DLD1 (cell line): ENCODE results near the gene LRRC27.
"Not testable (repeated sequence)": the region's sequence is repeated elsewhere in the genome, so short reads cannot be mapped to it uniquely, and the experiment has no call there.

Source experiments
- in situ Hi-C: cut with HindIII; loops from 2 replicates; pipeline ENCODE4 v1.10.0; 2017; ENCODE audit warnings: low sequenced_read_pairs

The LRRC27 gene

GRCh38 chr10:132372516-132373095, 40.6 kb downstream of the LRRC27 start:
- in situ Hi-C loops, result no loop called here

- in situ Hi-C loops, result no loop called here
Observed at GRCh38 chr10:132373241-132373955, 41.4 kb downstream of the LRRC27 start.

- in situ Hi-C loops, result no loop called here
Observed at GRCh38 chr10:132374176-132374575, 42.2 kb downstream of the LRRC27 start.

GRCh38 chr10:132374612-132375011, 42.6 kb downstream of the LRRC27 start:
- in situ Hi-C loops, result no loop called here

GRCh38 chr10:132375116-132375794, 43.3 kb downstream of the LRRC27 start:
- in situ Hi-C loops, result no loop called here

- in situ Hi-C loops, result no loop called here
Observed at GRCh38 chr10:132375795-132376297, 43.9 kb downstream of the LRRC27 start.

GRCh38 chr10:132376394-132376851, 44.4 kb downstream of the LRRC27 start:
- in situ Hi-C loops, result no loop called here

- in situ Hi-C loops, result no loop called here
Observed at GRCh38 chr10:132377326-132377725, 45.3 kb downstream of the LRRC27 start.

- in situ Hi-C loops, result not testable (repeated sequence)
Observed at GRCh38 chr10:132379026-132379425, 47.0 kb downstream of the LRRC27 start.

- in situ Hi-C loops, result not testable (repeated sequence)
Observed at GRCh38 chr10:132380986-132381385, 49.0 kb downstream of the LRRC27 start.

GRCh38 chr10:132381741-132382140, 49.7 kb downstream of the LRRC27 start:
- in situ Hi-C loops, result no loop called here

GRCh38 chr10:132382231-132382922, 50.4 kb downstream of the LRRC27 start:
- in situ Hi-C loops, result no loop called here

- in situ Hi-C loops, result no loop called here
Observed at GRCh38 chr10:132383101-132383500, 51.1 kb downstream of the LRRC27 start.

GRCh38 chr10:132383751-132384196, 51.8 kb downstream of the LRRC27 start:
- in situ Hi-C loops, result no loop called here

GRCh38 chr10:132384618-132385388, 52.8 kb downstream of the LRRC27 start:
- in situ Hi-C loops, result no loop called here

GRCh38 chr10:132385389-132385667, 53.3 kb downstream of the LRRC27 start:
- in situ Hi-C loops, result no loop called here

GRCh38 chr10:132385721-132386418, 53.9 kb downstream of the LRRC27 start:
- in situ Hi-C loops, result no loop called here

- in situ Hi-C loops, result no loop called here
Observed at GRCh38 chr10:132386419-132386831, 54.4 kb downstream of the LRRC27 start.

GRCh38 chr10:132386896-132387295, 54.9 kb downstream of the LRRC27 start:
- in situ Hi-C loops, result not testable (repeated sequence)

- in situ Hi-C loops, result no loop called here
Observed at GRCh38 chr10:132387764-132388210, 55.8 kb downstream of the LRRC27 start.
